Prostate gland (tissue), 2 donors: ENCODE measurements around the gene ANKRD13C. TPM values are rescaled to one million over a fixed set of nuclear protein-coding genes. Genes with fewer than 3 reads are reported as not detected.

Experiments used
- DNase-seq: peaks from one replicate; pipeline ENCODE4 v3.0.0-alpha.2; 2019; ENCODE audit warnings: low spot score
- H3K27ac ChIP-seq, 2 donors: fragments of 200-600 bp; sonication (generic); 2 replicates each; pipeline ENCODE4 v1.5.1; 2017 to 2019
- H3K27me3 ChIP-seq: fragments of 200-600 bp; sonication (generic); replicated peaks from 2 replicates; pipeline ENCODE4 v1.5.1; 2019; ENCODE audit not compliant: insufficient read depth
- H3K36me3 ChIP-seq, 2 donors: fragments of 200-600 bp; sonication (generic); 1 replicate in 1 of 2; 2 replicates in 1 of 2; pipeline versions ENCODE4 v1.5.1 to v1.8.1; 2017 to 2019
- H3K4me1 ChIP-seq: fragments of 200-600 bp; sonication (generic); replicated peaks from 2 replicates; pipeline ENCODE4 v1.5.1; 2019
- H3K4me3 ChIP-seq, 2 donors: fragments of 200-600 bp; sonication (generic); 2 replicates each; pipeline ENCODE4 v1.5.1; 2017 to 2019
- H3K9me3 ChIP-seq: fragments of 200-600 bp; sonication (generic); 2 replicates; pipeline ENCODE4 v1.5.1; 2017
- CTCF ChIP-seq, 4 experiments: fragments of 200-600 bp in 2 of 4; fragments of 450-650 bp in 2 of 4; sonication (generic) in 2 of 4; IDR thresholded peaks; 1 replicate in 3 of 4; 2 replicates in 1 of 4; pipeline ENCODE4 v1.5.1; 2016 to 2019; ENCODE audit warnings: antibody characterized with exemption in 4 of 4, mild to moderate bottlenecking in 2 of 4, moderate library complexity in 2 of 4
- POLR2A ChIP-seq: fragments of 450-650 bp; IDR thresholded peaks from one replicate; pipeline ENCODE4 v1.6.1; 2016; ENCODE audit warnings: antibody characterized with exemption, mild to moderate bottlenecking
- POLR2AphosphoS5 ChIP-seq: sonication (generic); formaldehyde crosslinking; IDR thresholded peaks from one replicate; pipeline ENCODE4 v1.6.1; 2017; ENCODE audit warnings: antibody characterized with exemption
- WGBS: methylation state at CpG from one replicate; pipeline ENCODE4 v1.1.5; 2018; 5-methylcytosine and 5-hydroxymethylcytosine counted together
- intact Hi-C: fragments of 100-400 bp; cut with DNase I; formaldehyde crosslinking; loops from one replicate; pipeline ENCODE4 v1.14.2; 2022
- total RNA-seq, 2 donors: library from RNA; depleted of rRNA; stranded (reverse); fragments of >200 nt; gene quantifications; one replicate each; pipeline ENCODE4 v1.1.0, GENCODE V29; 2016

The ANKRD13C gene
- total RNA-seq, 2 donors from 2014 or later: 21.7 to 26.2 TPM

- Histone ChIP-seq H3K4me1 (no peaks in the 10 kb centered on the region), H3K36me3 (no peaks in the 10 kb centered on the region), H3K27ac (no peak overlapping the region), H3K27me3 (no peaks in the 10 kb centered on the region), H3K9me3 (no peaks in the 10 kb centered on the region), H3K4me3 (no peak overlapping the region)
- DNase-seq: no peak
- 99% methylated on average over 5 of the region's 5 CpGs for WGBS
- TF ChIP-seq POLR2A (no peak), POLR2AphosphoS5 (no peak), CTCF (IDR thresholded peaks at IDR 0.05) (no peak)
- intact Hi-C loops: no loop called here
These were observed 76.6 kb downstream of the ANKRD13C start for GRCh38 chr1:70277875-70278274.

- H3K9me3 ChIP-seq: no peaks in the 10 kb centered on the region
- no peak overlapping the region for H3K27ac ChIP-seq
- no peaks in the 10 kb centered on the region for H3K27me3 ChIP-seq
- no peaks in the 10 kb centered on the region for H3K4me1 ChIP-seq
- no peak overlapping the region for H3K4me3 ChIP-seq
- no peaks in the 10 kb centered on the region for H3K36me3 ChIP-seq
- no peak for TF ChIP-seq CTCF (IDR thresholded peaks at IDR 0.05)
- no peak for TF ChIP-seq POLR2A
- TF ChIP-seq POLR2AphosphoS5: no peak
- no peak for DNase-seq
- 94% methylated on average over 1 of the region's 1 CpG for WGBS
- intact Hi-C loops: no loop called here
These were observed 88.6 kb downstream of the ANKRD13C start for GRCh38 chr1:70265946-70266345.

GRCh38 chr1:70264839-70265238, 89.7 kb downstream of the ANKRD13C start:
- WGBS: 86% methylated on average over 7 of the region's 7 CpGs
- Histone ChIP-seq H3K9me3 (no peaks in the 10 kb centered on the region), H3K27me3 (no peaks in the 10 kb centered on the region), H3K4me3 (no peak overlapping the region), H3K36me3 (no peaks in the 10 kb centered on the region), H3K4me1 (no peaks in the 10 kb centered on the region), H3K27ac (no peak overlapping the region)
- intact Hi-C loops: no loop called here
- DNase-seq: no peak
- TF ChIP-seq POLR2AphosphoS5 (no peak), CTCF (IDR thresholded peaks at IDR 0.05) (no peak), POLR2A (no peak)

- no peaks in the 10 kb centered on the region for H3K36me3 ChIP-seq
- no peaks in the 10 kb centered on the region for H3K9me3 ChIP-seq
- H3K27ac ChIP-seq: no peak overlapping the region
- WGBS: 96% methylated on average over 1 of the region's 1 CpG
- intact Hi-C loops: no loop called here
- no peaks in the 10 kb centered on the region for H3K27me3 ChIP-seq
- TF ChIP-seq CTCF (IDR thresholded peaks at IDR 0.05) (no peak), POLR2AphosphoS5 (no peak), POLR2A (no peak)
- H3K4me3 ChIP-seq: no peak overlapping the region
- DNase-seq: no peak
- H3K4me1 ChIP-seq: no peaks in the 10 kb centered on the region
These were observed 97.9 kb downstream of the ANKRD13C start for GRCh38 chr1:70256664-70257063.

GRCh38 chr1:70248729-70249128, 105.8 kb downstream of the ANKRD13C start:
- Histone ChIP-seq H3K36me3 (peaks cover 0 to 3% of the 10 kb centered on the region in 2 donors), H3K9me3 (no peaks in the 10 kb centered on the region), H3K4me3 (no peak overlapping the region), H3K27me3 (no peaks in the 10 kb centered on the region), H3K4me1 (no peaks in the 10 kb centered on the region), H3K27ac (no peak overlapping the region)
- intact Hi-C loops: no loop called here
- no peak for DNase-seq
- 84% methylated on average over 4 of the region's 4 CpGs for WGBS
- TF ChIP-seq CTCF (IDR thresholded peaks at IDR 0.05): no peak
- no peak for TF ChIP-seq POLR2AphosphoS5
- no peak for TF ChIP-seq POLR2A
